PC-9 (cell line): ENCODE measurements around the gene FILIP1. TPM values are rescaled to one million over a fixed set of nuclear protein-coding genes. Genes with fewer than 3 reads are reported as not detected.
"Not testable (repeated sequence)": the region's sequence is repeated elsewhere in the genome, so short reads cannot be mapped to it uniquely, and the experiment has no call there.

Experiments used
- BruUV-seq: library from RNA; stranded (reverse); fragments of 400-500 nt; replicated peaks from 2 replicates; lab custom pipeline; 2021; lab: Mats Ljungman, UMichigan
- CTCF ChIA-PET: fragments of 300-600 bp; sonication (Branson Sonifier 250); formaldehyde crosslinking; loops from one replicate; lab custom pipeline; 2022; ENCODE audit warnings: antibody characterized with exemption; lab: Charles Lee
- POLR2A ChIA-PET: fragments of 300-600 bp; sonication (Branson Sonifier 250); formaldehyde crosslinking; loops from one replicate; lab custom pipeline; 2022; ENCODE audit warnings: antibody characterized with exemption; ENCODE audit not compliant: unreplicated experiment; lab: Charles Lee
- DNase-seq, 2 experiments: peaks; one replicate each; pipeline versions ENCODE4 v3.0.0 to v3.0.0-alpha.2; 2015 to 2022; ENCODE audit warnings: mixed read lengths in 1 of 2
- H2AFZ ChIP-seq: fragments of 200-600 bp; sonication (generic); 2 replicates; pipeline ENCODE4 v1.8.1; 2017; ENCODE audit warnings: antibody characterized with exemption
- H3F3A ChIP-seq: fragments of 200-600 bp; sonication (generic); 2 replicates; pipeline ENCODE4 v1.8.1; 2017; ENCODE audit warnings: antibody characterized with exemption, mild to moderate bottlenecking, low read depth; ENCODE audit not compliant: insufficient read depth
- H3K27ac ChIP-seq: fragments of 200-600 bp; sonication (generic); 2 replicates; pipeline ENCODE4 v1.6.1; 2016; ENCODE audit warnings: mixed run types
- H3K27me3 ChIP-seq: fragments of 200-600 bp; sonication (generic); 2 replicates; pipeline ENCODE4 v1.6.1; 2016; ENCODE audit warnings: low read depth, mixed run types; ENCODE audit not compliant: insufficient read depth
- H3K36me3 ChIP-seq: fragments of 200-600 bp; sonication (generic); 2 replicates; pipeline ENCODE4 v1.6.1; 2016; ENCODE audit warnings: low read depth, mixed run types
- H3K4me1 ChIP-seq: fragments of 200-600 bp; sonication (generic); replicated peaks from 2 replicates; pipeline ENCODE4 v1.6.1; 2016; ENCODE audit warnings: mixed run types; ENCODE audit not compliant: insufficient read depth
- H3K4me2 ChIP-seq: fragments of 200-600 bp; sonication (generic); 2 replicates; pipeline ENCODE4 v1.6.1; 2017; ENCODE audit warnings: mixed run types
- H3K4me3 ChIP-seq: fragments of 200-600 bp; sonication (generic); 2 replicates; pipeline ENCODE4 v1.6.1; 2016; ENCODE audit warnings: mixed run types
- H3K79me2 ChIP-seq: fragments of 200-600 bp; sonication (generic); 2 replicates; pipeline ENCODE4 v1.6.1; 2017; ENCODE audit warnings: low read depth, mixed run types
- H3K9me2 ChIP-seq: fragments of 200-600 bp; sonication (generic); 2 replicates; pipeline ENCODE4 v1.8.1; 2017; ENCODE audit warnings: mild to moderate bottlenecking; ENCODE audit not compliant: insufficient read depth
- H3K9me3 ChIP-seq: fragments of 200-600 bp; sonication (generic); 2 replicates; pipeline ENCODE4 v1.8.1; 2016; ENCODE audit warnings: low read depth; ENCODE audit not compliant: insufficient read depth
- H4K20me1 ChIP-seq: fragments of 200-600 bp; sonication (generic); 2 replicates; pipeline ENCODE4 v1.8.1; 2017; ENCODE audit not compliant: insufficient read depth
- CTCF ChIP-seq: fragments of 200-600 bp; sonication (generic); conservative IDR thresholded peaks from 2 replicates; pipeline ENCODE4 v1.6.1; 2017; ENCODE audit warnings: mixed run types, antibody characterized with exemption, mild to moderate bottlenecking, moderate library complexity
- EZH2 ChIP-seq: fragments of 200-600 bp; sonication (generic); IDR thresholded peaks from 2 replicates; pipeline ENCODE4 v1.8.0; 2017; ENCODE audit warnings: antibody characterized with exemption, low read depth
- intact Hi-C: fragments of 100-400 bp; cut with micrococcal nuclease; formaldehyde crosslinking; loops from one replicate; pipeline ENCODE4 v1.10.0; 2022; ENCODE audit not compliant: unreplicated experiment
- total RNA-seq: library from RNA; stranded (reverse); gene quantifications from 2 replicates; pipeline ENCODE4 v1.2.3, GENCODE V29; 2021

Gene FILIP1
- total RNA-seq, 1 experiment from 2014 or later, result 0.15 TPM

DNA sequence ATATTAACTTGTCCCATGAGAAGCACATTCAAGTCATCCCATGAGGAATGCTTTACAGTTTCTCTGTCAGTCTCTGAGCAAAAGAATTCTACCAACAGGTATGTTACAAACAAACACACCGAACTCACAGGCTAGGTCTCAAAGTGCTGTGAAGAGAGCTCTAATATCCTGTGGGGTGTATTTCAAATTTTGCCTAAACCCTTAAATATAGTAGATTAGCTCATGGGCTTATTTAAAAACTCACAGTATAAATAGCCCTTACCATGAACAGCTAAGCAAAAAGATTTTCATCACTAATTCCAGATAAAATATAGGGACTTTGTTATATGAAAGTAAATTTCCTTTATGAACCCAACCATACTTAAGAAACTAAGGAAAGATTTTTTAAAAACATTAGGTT is 77.8 kb downstream of the FILIP1 start:
- H3K9me2 ChIP-seq, result no peaks in the 10 kb centered on the region; the same call in 1 of the 2 replicates
- no peak for DNase-seq
- no peaks in the 10 kb centered on the region for H3F3A ChIP-seq
- H2AFZ ChIP-seq, result no peak overlapping the region
- CTCF ChIA-PET, result no interaction called here
- H3K79me2 ChIP-seq, result no peaks in the 10 kb centered on the region
- H3K36me3 ChIP-seq, result no peaks in the 10 kb centered on the region
- intact Hi-C loops, result no loop called here
- H3K9me3 ChIP-seq, result no peaks in the 10 kb centered on the region
- BruUV-seq, result no TSS peak
- no peak overlapping the region for H3K4me2 ChIP-seq
- H3K4me1 ChIP-seq, result peaks cover 9% of the 10 kb centered on the region; the same call in 1 of the 2 replicates
- H3K27me3 ChIP-seq, result no peaks in the 10 kb centered on the region
- no peaks in the 10 kb centered on the region for H4K20me1 ChIP-seq
- no peak overlapping the region for H3K4me3 ChIP-seq
- no peak overlapping the region for H3K27ac ChIP-seq
- POLR2A ChIA-PET, result no interaction called here
- TF ChIP-seq EZH2 (no peak), CTCF (no peak)

- Histone ChIP-seq H3K9me3 (no peaks in the 10 kb centered on the region), H3K9me2 (no peaks in the 10 kb centered on the region; the same call in 1 of the 2 replicates), H3K27ac (no peak overlapping the region), H3F3A (no peaks in the 10 kb centered on the region), H3K4me2 (no peak overlapping the region), H3K27me3 (no peaks in the 10 kb centered on the region), H3K36me3 (no peaks in the 10 kb centered on the region), H3K4me1 (peaks cover 9% of the 10 kb centered on the region; the same call in 1 of the 2 replicates), H3K79me2 (no peaks in the 10 kb centered on the region), H2AFZ (no peak overlapping the region), H3K4me3 (no peak overlapping the region), H4K20me1 (no peaks in the 10 kb centered on the region)
- no TSS peak for BruUV-seq
- CTCF ChIA-PET, result no interaction called here
- DNase-seq, result no peak
- intact Hi-C loops, result loop anchor here (5.0 kb wide), 1 partner anchor 33 kb away; no protein-coding TSS in a partner anchor
- TF ChIP-seq CTCF (no peak), EZH2 (no peak)
- POLR2A ChIA-PET, result no interaction called here
Observed at GRCh38 chr6:75414445-75415021, 79.1 kb downstream of the FILIP1 start.

GRCh38 chr6:75412969-75413662 is 80.5 kb downstream of the FILIP1 start:
- CTCF ChIA-PET, result no interaction called here
- intact Hi-C loops, result loop anchor here (5.0 kb wide), 1 partner anchor 34 kb away; no protein-coding TSS in a partner anchor
- Histone ChIP-seq H3K9me3 (no peaks in the 10 kb centered on the region), H3K27ac (no peak overlapping the region), H3K79me2 (no peaks in the 10 kb centered on the region), H3K36me3 (no peaks in the 10 kb centered on the region), H3K4me1 (peaks cover 5% of the 10 kb centered on the region; the same call in 1 of the 2 replicates), H4K20me1 (no peaks in the 10 kb centered on the region), H3F3A (no peaks in the 10 kb centered on the region), H3K27me3 (no peaks in the 10 kb centered on the region), H3K9me2 (no peaks in the 10 kb centered on the region), H3K4me3 (no peak overlapping the region), H2AFZ (no peak overlapping the region), H3K4me2 (no peak overlapping the region)
- BruUV-seq, result no TSS peak
- no peak for TF ChIP-seq CTCF
- no peak for TF ChIP-seq EZH2
- POLR2A ChIA-PET, result interaction anchor here (0.5 to 0.7 kb wide), 2 partner anchors 88 to 212 kb away, joined by 3 read pairs; no protein-coding TSS in a partner anchor
- no peak for DNase-seq

DNA sequence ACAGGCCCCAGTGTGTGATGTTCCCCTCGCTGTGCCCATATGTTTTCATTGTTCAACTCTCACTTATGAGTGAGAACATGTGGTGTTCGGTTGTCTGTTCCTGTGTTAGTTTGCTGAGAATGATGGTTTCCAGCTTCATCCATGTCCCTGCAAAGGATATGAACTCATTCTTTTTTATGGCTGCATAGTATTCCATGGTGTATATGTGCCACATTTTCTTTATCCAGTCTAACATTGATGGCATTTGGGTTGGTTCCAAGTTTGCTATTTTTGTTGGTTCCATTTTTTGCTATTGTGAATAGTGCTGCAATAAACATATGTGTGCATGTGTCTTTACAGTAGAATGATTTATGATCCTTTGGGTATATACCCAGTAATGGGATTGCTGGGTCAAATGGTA is 83.0 kb downstream of the FILIP1 start:
- H4K20me1 ChIP-seq, POLR2A ChIA-PET, H3K27me3 ChIP-seq, H2AFZ ChIP-seq, H3K4me3 ChIP-seq, BruUV-seq, H3K9me3 ChIP-seq, H3K79me2 ChIP-seq, CTCF ChIA-PET, H3K4me2 ChIP-seq, H3F3A ChIP-seq, H3K9me2 ChIP-seq, H3K4me1 ChIP-seq, DNase-seq, H3K27ac ChIP-seq, H3K36me3 ChIP-seq: not testable (repeated sequence)
- intact Hi-C loops, result loop anchor here (5.0 kb wide), 1 partner anchor 37 kb away; no protein-coding TSS in a partner anchor
